Measurements from ENCODE around the gene GPC6.

GRCh38 chr13:94327318-94327717 lies 1100.7 kb downstream of the GPC6 start:
- TF ChIP-seq CTCF (IDR thresholded peaks at IDR 0.05) (no peak), EP300 (IDR thresholded peaks at IDR 0.05) (no peak)
